ENCODE data around the gene CCDC90B.
A peak's percentile ranks its signal among the peaks of the same experiment; 100 is the strongest.
"Not testable (repeated sequence)": the region's sequence is repeated elsewhere in the genome, so short reads cannot be mapped to it uniquely, and the experiment has no call there.

Gene CCDC90B, protein sequence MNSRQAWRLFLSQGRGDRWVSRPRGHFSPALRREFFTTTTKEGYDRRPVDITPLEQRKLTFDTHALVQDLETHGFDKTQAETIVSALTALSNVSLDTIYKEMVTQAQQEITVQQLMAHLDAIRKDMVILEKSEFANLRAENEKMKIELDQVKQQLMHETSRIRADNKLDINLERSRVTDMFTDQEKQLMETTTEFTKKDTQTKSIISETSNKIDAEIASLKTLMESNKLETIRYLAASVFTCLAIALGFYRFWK
- 31.2 to 43.5 (median 35.6) reads per million in 4 experiments for total RNA-seq

DNA sequence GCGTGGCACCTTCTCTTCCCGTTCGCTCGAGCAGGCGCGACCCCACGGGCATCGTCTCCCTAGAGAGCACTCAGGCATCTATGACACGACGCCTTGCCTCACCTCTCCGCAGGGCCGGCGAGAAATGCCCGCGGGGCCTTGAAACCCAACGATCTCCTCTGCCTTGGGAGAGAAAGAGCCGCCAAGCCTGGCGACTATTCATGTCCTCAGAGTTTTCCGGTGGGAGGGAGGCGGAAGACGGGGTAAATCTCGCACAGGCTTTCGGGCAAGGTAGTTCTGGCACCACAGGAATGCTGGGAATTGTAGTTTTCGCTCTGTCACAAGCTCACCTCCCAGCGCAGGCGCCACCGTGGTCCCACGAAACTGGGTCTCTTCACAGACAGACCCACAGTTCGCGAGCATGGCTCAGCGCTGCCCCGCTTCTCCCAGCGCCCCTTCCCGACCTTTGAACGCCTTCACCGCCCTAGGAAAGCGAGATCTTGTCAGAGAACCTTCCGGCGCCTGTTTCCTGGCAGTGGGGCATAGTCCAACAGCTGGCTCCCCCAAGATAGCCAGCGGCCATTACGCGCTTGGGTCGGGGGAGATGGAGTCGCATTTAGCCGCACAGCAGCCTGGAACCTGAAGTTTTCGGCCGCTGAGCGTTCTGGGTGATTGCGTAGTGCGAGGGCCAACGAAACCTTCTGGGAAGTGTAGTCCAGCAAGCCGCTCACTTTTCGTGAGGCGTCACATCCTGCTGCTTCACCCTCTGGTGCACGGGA is at the start of gene CCDC90B:
CCDC90B (minus strand) TSS at position 597 of the 758 bp plus-strand sequence; CDS start at position 202, 395 bp downstream.
- peak; percentile 84 for DNase-seq

DNA sequence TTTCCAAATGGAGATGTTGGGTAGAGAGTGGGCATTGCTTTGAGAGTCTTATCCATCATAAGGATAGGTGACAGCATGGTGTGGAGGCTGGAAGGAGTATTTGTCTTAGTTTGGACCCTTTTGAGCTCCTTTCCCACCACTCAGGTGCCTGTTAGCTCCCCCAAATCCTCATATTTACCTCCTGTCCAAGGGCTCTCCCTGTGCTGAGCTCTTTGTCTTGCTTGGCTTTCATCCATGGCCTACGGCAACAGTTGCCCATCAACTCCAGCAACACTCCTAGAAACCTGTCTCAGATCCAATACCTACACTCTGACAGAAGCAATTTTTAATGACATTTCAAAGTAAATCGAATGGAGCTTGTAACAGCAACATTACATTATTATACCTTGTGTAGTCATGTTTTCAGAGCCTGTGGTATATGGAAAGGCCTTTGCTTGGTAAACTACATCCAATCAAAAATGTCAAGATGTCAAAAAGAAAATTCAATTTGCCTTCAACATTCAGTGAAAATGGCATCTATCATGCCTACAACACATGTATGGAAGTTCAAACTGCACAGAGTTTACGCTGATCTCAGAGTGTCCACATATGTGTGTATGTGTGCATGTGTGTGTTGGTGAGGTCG is 49.4 kb upstream of the CCDC90B start:
- DNase-seq = no peak

DNA sequence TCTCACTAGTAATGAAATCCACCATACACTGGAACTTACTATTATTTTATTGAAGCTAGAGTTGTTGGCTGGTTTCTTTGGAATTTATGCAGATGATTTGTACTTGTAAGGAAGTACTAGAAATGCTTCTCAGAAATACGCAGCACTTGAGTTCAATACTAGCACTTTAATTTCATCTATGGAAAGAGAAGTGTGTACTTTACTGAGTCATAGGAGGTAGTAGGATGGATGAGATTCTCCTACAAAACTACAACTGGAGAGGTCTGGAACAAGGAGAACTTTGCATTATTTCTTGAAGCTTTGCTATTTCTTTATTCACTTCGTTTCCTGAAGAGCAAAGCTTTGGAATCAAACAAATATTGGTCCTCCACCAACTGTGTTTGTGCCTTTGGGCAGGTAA is 44.1 kb upstream of the CCDC90B start:
- no peak for DNase-seq

DNA sequence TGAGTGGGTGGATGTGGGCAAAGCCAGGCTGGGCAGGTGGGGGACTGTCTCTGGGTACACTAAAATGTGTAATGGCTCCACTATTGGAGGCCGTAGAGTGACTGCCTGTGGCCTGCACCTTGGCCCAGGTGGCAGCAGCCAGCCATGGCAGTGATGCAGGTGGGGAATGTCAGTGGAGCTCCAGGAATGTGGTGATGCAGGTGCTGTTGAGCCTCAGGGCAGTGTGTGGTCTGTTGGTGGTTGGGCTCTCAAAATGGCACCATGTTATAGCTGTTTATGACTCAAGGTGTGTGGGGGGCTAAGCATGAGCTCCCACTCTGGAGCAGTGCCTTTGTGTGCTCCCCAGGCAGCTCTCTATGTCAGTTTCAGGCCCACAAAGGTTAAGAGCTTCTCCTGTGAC is 40.2 kb upstream of the CCDC90B start:
- DNase-seq = no peak

DNA sequence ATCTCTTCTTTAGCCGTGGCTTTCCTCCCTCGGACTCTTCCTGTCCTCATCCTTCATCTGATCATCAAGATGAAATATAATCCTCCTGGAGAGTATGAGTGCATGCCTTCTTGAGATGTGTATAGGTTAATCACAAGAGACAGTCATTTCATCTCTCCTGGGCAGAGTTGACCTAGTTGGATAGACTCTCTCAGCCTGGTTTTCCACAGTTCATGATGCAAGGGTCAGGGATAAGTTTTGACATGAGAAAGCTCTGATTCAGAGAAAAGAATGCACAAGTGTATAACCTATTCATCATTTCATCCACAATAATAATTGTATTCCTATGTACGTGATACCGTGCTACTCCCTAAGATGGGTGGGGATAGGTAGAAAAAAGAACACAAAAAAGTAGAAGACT is 33.2 kb upstream of the CCDC90B start:
- no peak for DNase-seq

DNA sequence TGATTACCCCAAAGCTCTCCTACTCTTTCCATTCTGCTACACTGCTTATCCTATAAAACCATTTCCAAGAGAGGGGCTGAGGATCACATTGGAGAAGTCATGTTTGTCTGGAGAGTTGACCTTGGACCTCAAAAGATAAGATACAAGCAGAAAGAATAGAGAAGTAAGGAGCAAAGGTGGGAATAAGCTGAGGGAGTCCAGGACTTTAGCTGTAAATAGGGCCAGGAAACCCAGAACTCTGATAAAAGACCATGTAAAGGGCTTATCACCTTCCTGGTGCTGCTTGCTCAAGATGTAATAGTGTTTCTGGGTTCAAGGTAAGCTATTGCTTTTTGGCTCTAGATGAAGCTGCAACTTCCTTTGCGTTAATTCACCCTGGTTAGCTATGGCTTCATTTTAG is 32.8 kb upstream of the CCDC90B start:
- DNase-seq = no peak

DNA sequence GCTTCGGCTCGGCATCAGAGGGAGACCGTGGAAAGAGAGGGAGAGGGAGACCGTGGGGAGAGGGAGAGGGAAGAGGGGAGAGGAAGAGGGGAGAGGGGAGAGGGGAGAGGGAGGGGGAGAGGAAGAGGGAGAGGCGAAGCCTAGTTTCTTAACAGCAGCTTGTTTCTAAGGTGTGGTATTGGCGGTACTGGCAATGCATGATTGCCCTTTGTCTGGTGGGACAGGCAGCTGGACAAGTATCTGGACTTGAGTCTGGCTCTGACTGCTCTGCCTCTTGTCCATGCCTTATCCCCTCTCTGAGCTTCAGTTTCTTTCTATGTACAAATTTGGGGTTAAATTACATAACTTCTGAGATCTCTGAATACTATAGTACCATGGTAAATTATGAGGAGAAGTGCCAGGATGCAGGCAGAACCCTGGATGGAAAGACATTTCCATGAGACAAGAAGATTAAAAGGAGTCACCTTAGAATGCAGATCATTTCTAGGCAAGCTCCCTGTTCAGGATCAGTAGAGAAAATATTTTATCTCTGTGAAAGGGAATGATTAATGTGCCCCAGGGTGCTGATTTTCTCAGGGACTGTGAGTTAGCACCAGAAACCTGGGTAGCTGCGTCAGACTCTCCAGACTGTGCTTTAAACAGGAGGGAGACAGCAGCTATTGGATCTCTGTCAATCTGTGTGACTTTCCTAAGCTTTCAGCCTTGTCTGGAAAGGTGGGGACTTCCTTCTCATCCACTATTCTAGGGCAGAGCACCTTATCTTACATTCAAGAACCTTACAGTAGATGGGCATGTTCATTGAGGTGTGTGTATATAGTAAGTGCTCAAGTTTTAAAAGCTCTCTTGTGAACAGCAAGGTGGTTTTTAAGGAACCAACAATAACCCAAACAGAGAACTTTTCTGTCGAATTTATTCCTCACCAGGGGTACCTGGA is 31.9 kb upstream of the CCDC90B start:
- no peak for DNase-seq

DNA sequence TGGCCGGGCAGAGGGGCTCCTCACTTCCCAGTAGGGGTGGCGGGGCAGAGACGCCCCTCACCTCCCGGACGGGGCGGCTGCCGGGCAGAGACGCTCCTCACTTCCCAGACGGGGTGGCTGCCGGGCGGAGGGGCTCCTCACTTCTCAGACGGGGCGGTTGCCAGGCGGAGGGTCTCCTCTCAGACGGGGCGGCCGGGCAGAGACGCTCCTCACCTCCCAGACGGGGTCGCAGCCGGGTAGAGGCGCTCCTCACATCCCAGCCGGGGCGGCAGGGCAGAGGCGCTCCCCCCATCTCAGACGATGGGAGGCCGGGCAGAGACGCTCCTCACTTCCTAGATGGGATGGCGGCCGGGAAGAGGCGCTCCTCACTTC is 30.7 kb upstream of the CCDC90B start:
- not testable (repeated sequence) for DNase-seq

DNA sequence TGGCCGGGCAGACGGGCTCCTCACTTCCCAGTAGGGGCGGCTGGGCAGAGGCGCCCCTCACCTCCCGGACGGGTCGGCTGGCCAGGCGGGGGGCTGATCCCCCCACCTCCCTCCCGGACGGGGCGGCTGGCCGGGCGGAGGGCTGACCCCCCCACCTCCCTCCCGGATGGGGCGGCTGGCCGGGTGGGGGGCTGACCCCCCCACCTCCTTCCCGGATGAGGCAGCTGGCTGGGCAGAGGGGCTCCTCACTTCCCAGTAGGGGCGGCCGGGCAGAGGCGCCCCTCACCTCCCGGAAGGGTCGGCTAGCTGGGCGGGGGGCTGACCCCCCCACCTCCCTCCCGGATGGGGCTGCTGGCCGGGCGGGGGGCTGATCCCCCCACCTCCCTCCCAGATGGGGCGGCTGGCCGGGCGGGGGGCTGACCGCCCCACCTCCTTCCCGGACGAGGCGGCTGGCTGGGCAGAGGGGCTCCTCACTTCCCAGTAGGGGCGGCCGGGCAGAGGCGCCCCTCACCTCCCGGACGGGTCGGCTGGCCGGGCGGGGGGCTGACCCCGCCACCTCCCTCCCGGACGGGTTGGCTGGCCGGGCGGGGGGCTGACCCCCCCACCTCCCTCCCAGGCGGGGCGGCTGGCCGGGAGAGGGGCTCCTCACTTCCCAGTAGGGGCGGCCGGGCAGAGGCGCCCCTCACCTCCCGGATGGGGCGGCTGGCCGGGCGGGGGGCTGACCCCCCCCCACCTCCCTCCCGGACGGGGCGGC is 30.2 kb upstream of the CCDC90B start:
- not testable (repeated sequence) for DNase-seq

DNA sequence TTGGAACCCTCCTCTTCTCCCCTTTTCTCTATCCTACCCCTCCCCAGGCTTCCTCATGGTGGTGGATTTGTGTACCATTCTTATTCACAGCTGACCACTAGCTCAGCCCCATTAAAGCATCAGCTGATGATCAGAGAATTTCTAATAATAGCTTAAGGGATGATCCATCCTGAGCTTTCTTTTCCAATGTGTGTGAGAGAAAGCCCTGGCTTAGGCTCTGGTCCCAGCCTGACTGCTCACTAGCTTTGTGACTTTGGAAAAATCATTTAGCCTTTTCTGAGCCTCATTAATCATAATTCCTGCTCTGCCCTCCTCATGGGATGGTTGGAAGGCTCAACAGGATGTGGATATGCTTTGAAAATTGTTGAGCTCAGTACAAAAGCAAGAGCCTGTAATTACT is 26.3 kb upstream of the CCDC90B start:
- no peak for DNase-seq

DNA sequence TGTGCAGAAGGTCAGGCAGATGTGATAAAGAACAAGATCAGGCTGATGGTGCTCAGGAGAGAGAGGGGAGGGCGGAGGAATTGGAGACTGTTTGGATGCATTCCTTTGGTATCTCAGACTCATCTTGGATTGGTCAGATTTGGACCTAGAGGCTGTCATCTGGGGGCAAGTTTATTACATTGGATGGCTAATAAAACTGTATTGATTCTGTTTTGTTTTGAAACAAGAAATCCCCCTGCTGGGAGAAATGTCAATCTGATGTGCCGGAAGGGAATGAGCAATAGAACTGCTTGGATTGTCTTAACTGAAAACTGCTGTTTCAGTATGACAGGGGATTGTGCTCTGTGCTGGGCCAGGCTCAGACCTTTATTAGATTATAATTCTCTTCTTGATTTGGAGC is 25.5 kb upstream of the CCDC90B start:
- DNase-seq = no peak

DNA sequence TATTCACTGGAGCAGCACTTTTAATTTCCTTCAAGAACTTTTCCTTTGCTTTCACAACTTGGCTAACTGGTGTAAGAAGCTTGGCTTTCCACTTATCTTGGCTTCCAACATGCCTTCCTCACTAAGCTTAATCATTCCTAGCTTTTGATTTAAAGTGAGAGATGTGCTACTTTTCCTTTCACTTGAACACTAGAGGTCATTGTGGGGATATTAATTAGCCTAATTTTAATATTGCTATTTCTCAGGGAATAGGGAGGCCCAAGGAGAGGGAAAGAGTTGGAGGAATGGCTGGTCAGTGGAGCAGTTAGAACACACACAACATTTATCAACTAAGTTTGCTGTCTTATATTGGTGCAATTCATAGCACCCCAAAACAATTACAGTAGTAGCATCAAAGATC is 24.6 kb upstream of the CCDC90B start:
- no peak for DNase-seq

DNA sequence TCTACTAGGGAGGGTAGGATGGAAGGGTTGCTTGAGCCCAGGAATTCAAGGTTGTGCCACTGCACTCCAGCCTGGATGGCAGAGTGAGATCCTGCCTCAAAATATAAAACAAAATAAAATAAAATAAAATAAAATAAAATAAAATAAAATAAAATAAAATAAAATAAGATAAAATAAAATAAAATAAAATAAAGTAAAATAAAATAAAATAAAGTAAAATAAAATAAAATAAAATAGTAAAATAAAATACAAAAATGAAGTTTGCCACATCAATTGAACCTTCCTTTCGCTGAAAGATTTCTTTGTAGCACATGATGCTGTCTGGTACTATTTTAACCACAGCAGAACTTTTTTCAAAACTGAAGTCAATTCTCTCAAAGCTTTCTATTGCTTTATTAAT is 22.4 kb upstream of the CCDC90B start:
- DNase-seq = not testable (repeated sequence)

DNA sequence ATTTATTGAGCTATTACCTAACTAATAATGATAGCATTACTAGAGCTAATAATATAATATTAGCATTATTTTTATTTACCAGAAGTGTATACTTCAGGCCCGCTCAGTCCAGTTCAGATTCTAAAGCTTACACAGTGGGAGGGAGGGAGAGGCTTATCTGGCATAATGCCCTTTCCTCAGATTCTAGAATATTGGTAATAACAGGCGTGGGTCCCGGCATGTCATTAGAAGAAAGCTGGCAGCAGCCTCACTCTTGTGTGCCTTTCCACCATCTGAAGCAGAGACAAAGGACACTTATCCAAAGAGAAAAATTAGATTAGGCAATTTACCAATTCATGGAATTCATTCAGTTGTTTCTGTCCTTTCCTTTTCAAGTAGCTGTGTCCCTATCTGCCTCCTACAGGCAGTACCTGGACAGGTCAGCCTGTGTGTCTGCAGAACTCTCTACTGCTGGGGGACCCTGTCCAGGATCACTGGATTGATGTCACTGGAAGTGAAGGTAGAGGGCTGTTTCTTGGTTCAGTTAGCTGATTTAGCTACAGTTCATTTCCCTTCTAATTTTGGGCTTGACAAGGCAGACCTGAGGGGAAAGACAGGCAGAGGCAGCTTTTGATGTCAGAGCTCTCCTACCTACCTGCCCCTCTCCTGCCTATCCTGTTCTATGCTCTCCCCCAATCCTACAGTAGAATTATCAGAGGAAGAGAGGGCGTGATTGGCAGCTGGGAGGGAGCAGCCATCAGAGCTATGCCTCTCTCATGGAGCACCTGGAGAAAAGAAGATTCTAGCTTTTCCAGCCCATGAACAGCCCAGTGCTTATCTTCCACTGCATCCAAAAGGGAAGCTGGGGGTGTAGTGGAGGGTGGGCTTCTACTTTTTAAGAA is 20.3 kb upstream of the CCDC90B start:
- DNase-seq = no peak

DNA sequence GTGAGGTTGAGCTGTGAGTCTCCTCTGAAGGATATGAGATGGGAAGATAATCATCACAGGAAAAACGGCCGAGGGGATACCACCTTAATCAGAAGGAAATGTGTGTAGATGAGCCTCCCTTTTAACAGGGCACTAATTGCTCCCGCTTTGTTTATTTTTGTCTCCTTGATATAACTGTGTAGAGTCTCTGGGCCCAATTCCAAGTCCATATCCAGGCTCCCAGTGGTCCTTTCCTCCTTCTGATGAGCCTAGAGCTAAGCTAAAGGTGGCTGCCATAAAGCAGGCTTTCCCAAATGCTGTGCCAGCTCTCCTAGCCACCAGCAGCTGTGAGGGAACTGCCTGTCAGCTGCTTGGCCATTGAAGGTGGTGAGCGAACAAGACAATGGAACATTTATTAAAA is 17.1 kb upstream of the CCDC90B start:
- DNase-seq = no peak

DNA sequence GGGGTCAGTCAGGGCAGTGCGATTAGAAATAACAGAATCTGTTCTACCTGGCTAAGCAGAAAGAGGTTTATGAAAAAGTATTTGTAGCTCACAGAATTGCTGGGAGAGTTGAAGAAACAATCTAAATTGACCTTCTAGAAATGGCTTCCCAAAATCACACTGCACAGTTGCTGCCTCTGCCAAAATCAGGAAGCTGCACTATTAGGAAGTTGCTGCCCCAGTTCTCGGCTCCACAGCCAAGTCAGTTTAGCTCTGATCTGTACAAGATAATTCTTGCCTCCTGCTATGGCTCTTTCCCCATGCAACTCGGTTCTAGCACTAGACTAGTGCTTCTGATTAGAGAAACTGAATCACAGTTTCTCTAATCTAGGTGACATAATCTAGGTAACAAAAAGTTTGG is 16.0 kb upstream of the CCDC90B start:
- DNase-seq = no peak

DNA sequence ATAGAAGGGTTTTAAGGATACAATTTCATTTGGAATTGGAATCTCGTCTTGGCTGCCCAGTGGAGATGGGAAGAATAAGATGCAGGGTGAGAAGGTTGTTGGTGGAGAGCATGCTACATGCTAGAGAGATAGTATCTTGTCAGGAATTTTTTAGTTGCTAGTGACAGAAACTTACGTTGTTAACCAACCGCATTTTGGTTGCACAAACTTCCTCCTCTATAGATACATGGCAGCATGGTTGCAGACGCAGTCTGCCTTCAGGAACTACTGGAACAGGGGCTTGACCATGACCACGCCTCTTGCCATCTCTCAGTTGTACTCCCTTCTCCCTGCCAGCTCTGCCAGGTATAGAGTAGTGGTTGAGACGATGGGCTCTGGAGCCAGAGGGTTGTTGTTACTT is 13.5 kb upstream of the CCDC90B start:
- DNase-seq = no peak

DNA sequence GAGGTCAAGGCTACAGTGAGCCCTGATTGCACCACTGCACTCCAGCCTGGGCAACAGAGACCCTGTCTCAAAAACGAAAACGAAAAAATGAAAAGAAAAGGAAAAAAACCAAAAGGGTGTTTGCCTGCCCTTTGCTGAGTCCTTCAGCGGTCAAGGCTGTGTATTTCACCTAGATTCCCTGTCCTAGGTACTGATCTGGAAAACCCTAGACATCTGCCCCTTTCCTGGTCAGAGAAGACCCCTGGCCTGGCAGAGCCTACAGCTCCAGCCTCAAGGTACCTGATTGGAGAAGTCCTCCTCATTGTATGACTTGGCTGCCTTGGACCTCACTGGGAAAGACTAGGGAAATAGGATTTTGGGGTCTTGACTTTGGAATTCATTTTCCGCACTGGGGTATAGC is 8.0 kb upstream of the CCDC90B start:
- no peak for DNase-seq

DNA sequence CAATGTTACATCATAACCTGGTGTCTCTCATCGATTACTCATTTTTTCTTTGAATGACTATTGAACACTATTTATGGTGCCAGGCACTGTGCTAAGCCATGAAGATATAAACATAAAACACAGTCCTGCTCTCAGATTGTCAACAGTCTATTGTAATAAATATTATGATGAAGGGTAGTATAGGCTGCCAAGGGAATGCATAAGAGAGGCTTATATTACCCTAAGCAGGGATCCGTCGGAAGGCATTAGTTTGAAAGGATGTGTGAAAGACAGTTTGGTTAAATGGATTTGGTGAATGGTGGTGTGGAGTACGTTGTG is 7.2 kb upstream of the CCDC90B start:
- DNase-seq = no peak

DNA sequence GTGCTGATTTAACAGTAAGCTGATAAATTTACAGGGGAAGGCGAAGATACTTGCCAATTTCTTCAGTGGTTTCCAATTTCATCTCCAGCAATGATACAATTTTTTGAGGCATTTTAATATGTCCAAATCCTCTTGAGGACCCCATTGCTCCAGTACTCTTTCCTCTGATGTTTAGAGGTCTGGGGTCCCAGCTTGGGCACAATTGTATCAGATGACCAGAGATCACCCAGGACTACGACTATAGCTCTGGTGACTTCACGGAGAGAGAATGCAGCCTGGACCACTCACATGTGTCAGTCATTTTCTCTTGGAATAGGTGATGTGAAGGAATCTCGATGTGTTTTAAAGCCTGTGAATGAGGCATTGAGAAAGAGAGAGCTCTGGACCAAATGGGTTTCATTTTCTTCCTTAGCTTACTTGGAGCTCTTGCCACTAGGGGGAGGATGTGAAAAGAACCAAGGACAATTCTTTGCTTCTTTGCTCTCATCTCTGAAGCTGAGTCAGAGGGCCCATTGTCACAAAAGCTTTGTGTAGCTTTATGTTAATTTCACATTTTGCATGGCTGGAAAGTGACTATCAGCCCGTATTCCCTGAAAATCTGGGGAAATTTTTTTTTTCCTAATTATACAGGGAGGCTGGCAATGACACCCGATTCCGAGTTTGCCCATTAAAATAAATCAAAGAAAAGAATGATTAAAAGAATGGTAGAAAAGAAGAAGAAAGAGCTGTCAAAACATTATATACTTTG is 6.7 kb upstream of the CCDC90B start:
- no peak for DNase-seq

DNA sequence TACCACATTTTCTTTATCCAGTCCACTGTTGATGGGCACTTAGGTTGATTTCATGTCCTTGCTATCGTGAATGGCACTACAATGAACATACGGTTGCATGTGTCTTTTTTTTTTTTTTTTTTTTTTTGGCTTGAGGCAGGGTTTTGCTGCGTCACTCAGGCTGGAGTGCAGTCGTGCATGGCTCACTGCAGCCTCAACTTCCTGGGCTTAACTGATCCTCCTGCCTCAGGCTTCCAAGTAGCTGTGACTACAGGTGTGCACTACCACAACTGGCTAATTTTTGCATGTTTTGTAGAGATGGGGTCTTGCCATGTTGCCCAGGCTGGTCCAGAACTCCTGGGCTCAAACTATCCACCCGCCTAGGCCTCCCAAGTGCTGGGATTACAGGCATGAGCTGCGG is 1.5 kb upstream of the CCDC90B start:
- DNase-seq = no peak

Data from effector CD8-positive, alpha-beta T cell (primary cell).